GM12878 (cell line): ENCODE data around the gene SHCBP1L. TPM values are rescaled to one million over a fixed set of nuclear protein-coding genes. Genes with fewer than 3 reads are reported as not detected.

Source experiments
- ATAC-seq: fragments of 200-7000 bp; cut with Tn5 transposase; 3 replicates; pipeline ENCODE4 v1.9.1; 2020; ENCODE audit warnings: mild to moderate bottlenecking, moderate library complexity
- BruUV-seq: library from RNA; stranded (reverse); fragments of 400-500 nt; replicated peaks from 2 replicates; lab custom pipeline; 2021; lab: Mats Ljungman, UMichigan
- CTCF ChIA-PET: fragments of 300-600 bp; sonication (Branson Sonifier 250); formaldehyde crosslinking; extraction: SDS; loops from one replicate; lab custom pipeline; 2021; ENCODE audit warnings: inconsistent platforms; lab: Yijun Ruan, JAX
- POLR2A ChIA-PET: fragments of 350-600 bp; formaldehyde crosslinking; extraction: SDS; loops from one replicate; lab custom pipeline; 2021; ENCODE audit warnings: inconsistent platforms; lab: Charles Lee
- RAD21 ChIA-PET: fragments of 300-600 bp; sonication (Branson Sonifier 250); formaldehyde crosslinking; loops from one replicate; lab custom pipeline; 2023; ENCODE audit warnings: antibody characterized with exemption; ENCODE audit not compliant: unreplicated experiment; lab: Charles Lee
- SMC1A ChIA-PET: fragments of 300-600 bp; sonication (Branson Sonifier 250); formaldehyde crosslinking; loops from one replicate; lab custom pipeline; 2023; ENCODE audit not compliant: unreplicated experiment, uncharacterized antibody; lab: Charles Lee
- DNase-seq: peaks from one replicate; pipeline ENCODE4 v3.0.0-alpha.2; 2011; ENCODE audit warnings: low read depth, low spot score
- FAIRE-seq: peaks from 3 replicates; lab custom pipeline; 2011; peaks lifted over from hg19 to GRCh38; lab: Jason Lieb, UNC
- H2AFZ ChIP-seq: 2 replicates; pipeline ENCODE4 v1.6.0; 2011; ENCODE audit warnings: low read depth, low read length, control low read depth; ENCODE audit not compliant: control insufficient read depth
- H3K27ac ChIP-seq: 2 replicates; pipeline ENCODE4 v1.5.1; 2011; ENCODE audit warnings: control low read depth; ENCODE audit not compliant: control insufficient read depth, insufficient read depth
- H3K27me3 ChIP-seq, 2 experiments: replicated peaks in 1 of 2; 2 replicates each; pipeline versions ENCODE4 v1.6.0 to v1.6.1; 2011; ENCODE audit warnings: low read length in 1 of 2; ENCODE audit not compliant: control insufficient read depth in 2 of 2, insufficient read depth in 2 of 2
- H3K36me3 ChIP-seq, 2 experiments: 2 replicates each; pipeline ENCODE4 v1.5.1; 2011; ENCODE audit warnings: low read length in 1 of 2; ENCODE audit not compliant: control insufficient read depth in 2 of 2, insufficient read depth in 2 of 2
- H3K4me1 ChIP-seq: 2 replicates; pipeline ENCODE4 v1.6.1; 2011; ENCODE audit warnings: mild to moderate bottlenecking, low read length, moderate library complexity, mixed read lengths; ENCODE audit not compliant: control insufficient read depth, insufficient read depth
- H3K4me2 ChIP-seq: 2 replicates; pipeline ENCODE4 v1.6.0; 2011; ENCODE audit warnings: control low read depth; ENCODE audit not compliant: control insufficient read depth, insufficient read depth
- H3K4me3 ChIP-seq: fragments of 200-600 bp; sonication (generic); 2 replicates; pipeline ENCODE4 v1.5.1; 2016
- H3K79me2 ChIP-seq: 2 replicates; pipeline ENCODE4 v1.6.0; 2011; ENCODE audit warnings: low read length; ENCODE audit not compliant: control insufficient read depth, insufficient read depth
- H3K9ac ChIP-seq: 2 replicates; pipeline ENCODE4 v1.8.0; 2011; ENCODE audit warnings: low read length, control low read depth, mixed read lengths; ENCODE audit not compliant: control insufficient read depth, insufficient read depth
- H3K9me3 ChIP-seq: replicated peaks from 3 replicates; pipeline ENCODE4 v1.5.1; 2011; ENCODE audit warnings: mild to moderate bottlenecking, low read length; ENCODE audit not compliant: control insufficient read depth, insufficient read depth
- H4K20me1 ChIP-seq: 2 replicates; pipeline ENCODE4 v1.6.0; 2011; ENCODE audit not compliant: control insufficient read depth, insufficient read depth
- BCLAF1 ChIP-seq: fragments of 450-650 bp; IDR thresholded peaks from 2 replicates; pipeline ENCODE4 v1.6.1; 2017; ENCODE audit warnings: antibody characterized with exemption, mild to moderate bottlenecking, moderate library complexity
- BRCA1 ChIP-seq: IDR thresholded peaks from 2 replicates; pipeline ENCODE4 v1.6.1; 2011; ENCODE audit warnings: low read depth, low read length, improper control_type of control experiment
- CEBPB ChIP-seq, 2 experiments: fragments of 150-350 bp in 1 of 2; IDR thresholded peaks; 2 replicates each; pipeline ENCODE4 v1.6.1; 2012 to 2014; ENCODE audit warnings: low read depth in 2 of 2, low read length in 2 of 2, borderline replicate concordance in 1 of 2, inconsistent platforms in 1 of 2
- E2F8 ChIP-seq: fragments of 450-650 bp; IDR thresholded peaks from 2 replicates; pipeline ENCODE4 v1.6.1; 2018; ENCODE audit warnings: mild to moderate bottlenecking, low read depth, moderate library complexity; ENCODE audit not compliant: partially characterized antibody
- ETV6 ChIP-seq, 2 experiments: fragments of 450-650 bp in 1 of 2; IDR thresholded peaks in 1 of 2; conservative IDR thresholded peaks in 1 of 2; 2 replicates each; pipeline ENCODE4 v1.6.1; 2014; ENCODE audit warnings: antibody characterized with exemption in 1 of 2, borderline replicate concordance in 1 of 2, low read depth in 1 of 2, mild to moderate bottlenecking in 1 of 2, moderate library complexity in 1 of 2
- HDAC6 ChIP-seq: fragments of 200-600 bp; sonication (generic); IDR thresholded peaks from one replicate; pipeline ENCODE4 v1.8.0; 2017; ENCODE audit warnings: antibody characterized with exemption; ENCODE audit not compliant: unreplicated experiment
- MYB ChIP-seq: fragments of 150-350 bp; IDR thresholded peaks from 2 replicates; pipeline ENCODE4 v1.6.1; 2014; ENCODE audit warnings: mild to moderate bottlenecking, low read depth, low read length, borderline replicate concordance
- NFXL1 ChIP-seq: fragments of 450-650 bp; IDR thresholded peaks from 2 replicates; pipeline ENCODE4 v1.6.1; 2017; ENCODE audit warnings: antibody characterized with exemption, mild to moderate bottlenecking, borderline replicate concordance
- NR2C2 ChIP-seq: IDR thresholded peaks from 2 replicates; pipeline ENCODE4 v1.6.1; 2011; ENCODE audit warnings: borderline replicate concordance, low read depth; ENCODE audit not compliant: control insufficient read depth, insufficient read length
- POU2F2 ChIP-seq: IDR thresholded peaks from 3 replicates; pipeline ENCODE4 v1.6.1; 2011; ENCODE audit warnings: low read depth, mild to moderate bottlenecking, low read length, borderline replicate concordance
- RAD21 ChIP-seq: IDR thresholded peaks from 2 replicates; pipeline ENCODE4 v1.6.1; 2011; ENCODE audit warnings: mild to moderate bottlenecking, low read depth, low read length, moderate library complexity; ENCODE audit not compliant: insufficient read depth
- RUNX3 ChIP-seq: IDR thresholded peaks from 2 replicates; pipeline ENCODE4 v1.6.1; 2012; ENCODE audit warnings: low read length, inconsistent platforms
- SMARCA5 ChIP-seq: fragments of 450-650 bp; IDR thresholded peaks from 2 replicates; pipeline ENCODE4 v1.6.1; 2017; ENCODE audit warnings: mild to moderate bottlenecking
- WRNIP1 ChIP-seq: IDR thresholded peaks from 2 replicates; pipeline ENCODE4 v1.6.1; 2011; ENCODE audit warnings: low read depth, low read length, improper control_type of control experiment, borderline replicate concordance
- YBX1 ChIP-seq: fragments of 450-650 bp; IDR thresholded peaks from 2 replicates; pipeline ENCODE4 v1.6.1; 2016; ENCODE audit warnings: antibody characterized with exemption
- ZSCAN29 ChIP-seq: fragments of 450-650 bp; IDR thresholded peaks from 2 replicates; pipeline ENCODE4 v1.6.1; 2017; ENCODE audit warnings: mild to moderate bottlenecking, moderate library complexity
- WGBS: methylation state at CpG from one replicate; pipeline ENCODE4 v1.1.6; 2016; ENCODE audit warnings: low lambda C conversion rate; ENCODE audit not compliant: insufficient replicate concordance, insufficient coverage; ENCODE audit errors: missing lambda C conversion rate; 5-methylcytosine and 5-hydroxymethylcytosine counted together
- in situ Hi-C: fragments of 300-500 bp; cut with MboI; formaldehyde crosslinking; loops from 9 replicates; pipeline ENCODE4 v1.14.3; 2018; ENCODE audit warnings: mixed read lengths
- intact Hi-C: fragments of 100-400 bp; cut with micrococcal nuclease; formaldehyde crosslinking; loops from one replicate; pipeline ENCODE4 v1.14.2; 2022; ENCODE audit not compliant: unreplicated experiment
- polyA plus RNA-seq, 11 experiments: library from polyadenylated mRNA; depleted of rRNA in 4 of 11; unstranded in 6 of 11; stranded (reverse) in 5 of 11; fragments of >200 nt; fragmentation: Nextera tagmentation in 4 of 11; fragmentation: Illumina TruSeq in 1 of 11; extraction: Ambion mirVana in 4 of 11; extraction: Trizol in 1 of 11; gene quantifications; 1 replicate in 1 of 11; 2 replicates in 10 of 11; pipeline versions ENCODE4 v1.2.1 to v1.2.3, GENCODE V29; 2011 to 2016; ENCODE audit warnings: inconsistent platforms in 2 of 11, missing spikeins in 2 of 11, low read depth in 1 of 11
- total RNA-seq, 4 experiments: library from RNA; depleted of rRNA in 3 of 4; stranded (reverse); fragments of >200 nt in 3 of 4; fragmentation: Illumina TruSeq in 1 of 4; extraction: Trizol in 1 of 4; gene quantifications; 2 replicates each; pipeline versions ENCODE4 v1.2.1 to v1.2.3, GENCODE V29; 2013 to 2021

Gene SHCBP1L
- total and polyA plus RNA-seq, 10 of the 15 experiments (the other 5 are each of a cell fraction or from before 2014, with no cell fraction given): not detected

- CTCF ChIA-PET: no interaction called here
- no peak for FAIRE-seq
- no peak for ATAC-seq
- no TSS peak for BruUV-seq
- in situ Hi-C loops (no loop called here), intact Hi-C loops (no loop called here)
- no peaks in the 10 kb centered on the region for H4K20me1 ChIP-seq
- WGBS: 56% methylated on average over 1 of the region's 1 CpG
- no peak overlapping the region for H3K4me2 ChIP-seq
- SMC1A ChIA-PET: interaction anchor here (1.0 kb wide), 1 partner anchor 24 kb away, joined by 3 read pairs; no protein-coding TSS in a partner anchor
- no peak overlapping the region for H3K27ac ChIP-seq
- no peak overlapping the region for H2AFZ ChIP-seq
- H3K9me3 ChIP-seq: no peaks in the 10 kb centered on the region
- no peaks in the 10 kb centered on the region for H3K36me3 ChIP-seq
- no peak for DNase-seq
- H3K79me2 ChIP-seq: no peaks in the 10 kb centered on the region
- TF ChIP-seq NR2C2: no peak
- TF ChIP-seq ZSCAN29: no peak
- no peak for TF ChIP-seq NFXL1
- no peak for TF ChIP-seq BRCA1
- TF ChIP-seq YBX1: no peak
- no peak for TF ChIP-seq E2F8
- no peak for TF ChIP-seq HDAC6
- no peak for TF ChIP-seq RAD21
- no peak for TF ChIP-seq CEBPB (IDR thresholded peaks at IDR 0.05; ENCODE audit: borderline replicate concordance in 1 of 2, low read depth in 2 of 2, low read length in 2 of 2)
- TF ChIP-seq MYB: no peak
- no peak for TF ChIP-seq WRNIP1
- no peak for TF ChIP-seq POU2F2
- TF ChIP-seq BCLAF1: no peak
- no peak for TF ChIP-seq RUNX3
- no peak for TF ChIP-seq ETV6 (conservative IDR thresholded peaks at IDR 0.05 in 1 of 2, IDR thresholded peaks at IDR 0.05 in 1 of 2; ENCODE audit: borderline replicate concordance in 1 of 2, low read depth in 1 of 2)
- no peak for TF ChIP-seq SMARCA5
- H3K27me3 ChIP-seq: no peaks in the 10 kb centered on the region; a peak in 1 of 4 replicates
- no peaks in the 10 kb centered on the region for H3K4me1 ChIP-seq
- POLR2A ChIA-PET: interaction anchor here (0.6 kb wide), 1 partner anchor 638 kb away, joined by 3 read pairs; no protein-coding TSS in a partner anchor
- no peak overlapping the region for H3K9ac ChIP-seq
- H3K4me3 ChIP-seq: no peak overlapping the region
- RAD21 ChIA-PET: interaction anchor here (2.0 kb wide), 1 partner anchor 22 kb away, joined by 5 read pairs; no protein-coding TSS in a partner anchor
These were observed 31.7 kb upstream of the SHCBP1L start for GRCh38 chr1:182984621-182985020.
